Pons (tissue), 1 donor: ENCODE measurements around the gene TOR3A.
A peak's percentile ranks its signal among the peaks of the same experiment; 100 is the strongest.
"Not testable (repeated sequence)": the region's sequence is repeated elsewhere in the genome, so short reads cannot be mapped to it uniquely, and the experiment has no call there.

Experiments
- DNase-seq: peaks from one replicate; pipeline ENCODE4 v3.0.0-alpha.2; 2016; ENCODE audit warnings: low spot score

Gene TOR3A

GRCh38 chr1:179081687-179082332 is at the start of gene TOR3A:
TOR3A (plus strand) TSS chr1:179082070; CDS start chr1:179082129, 59 bp downstream.
- peak; percentile 83 for DNase-seq

- DNase-seq: no peak
These were observed 47.1 kb upstream of the TOR3A start for GRCh38 chr1:179034720-179035119.

GRCh38 chr1:179036844-179037465 is 44.9 kb upstream of the TOR3A start:
- no peak for DNase-seq

- DNase-seq: no peak
These were observed 43.2 kb upstream of the TOR3A start for GRCh38 chr1:179038528-179039281.

- DNase-seq: not testable (repeated sequence)
These were observed 42.2 kb upstream of the TOR3A start for GRCh38 chr1:179039502-179040174.

- not testable (repeated sequence) for DNase-seq
These were observed 41.7 kb upstream of the TOR3A start for GRCh38 chr1:179040175-179040551.

- no peak for DNase-seq
These were observed 39.8 kb upstream of the TOR3A start for GRCh38 chr1:179042087-179042486.

- no peak for DNase-seq
These were observed 39.2 kb upstream of the TOR3A start for GRCh38 chr1:179042700-179043099.

- no peak for DNase-seq
These were observed 38.6 kb upstream of the TOR3A start for GRCh38 chr1:179043266-179043665.

GRCh38 chr1:179043907-179044306 is 38.0 kb upstream of the TOR3A start:
- no peak for DNase-seq

GRCh38 chr1:179046808-179047635 is 34.8 kb upstream of the TOR3A start:
- no peak for DNase-seq

GRCh38 chr1:179047636-179047997 is 34.3 kb upstream of the TOR3A start:
- no peak for DNase-seq

GRCh38 chr1:179048339-179049124 is 33.3 kb upstream of the TOR3A start:
- no peak for DNase-seq

- no peak for DNase-seq
These were observed 29.1 kb upstream of the TOR3A start for GRCh38 chr1:179052776-179053175.

GRCh38 chr1:179053486-179053885 is 28.4 kb upstream of the TOR3A start:
- peak; percentile 57 for DNase-seq

- DNase-seq: no peak
These were observed 25.9 kb upstream of the TOR3A start for GRCh38 chr1:179055937-179056336.

- DNase-seq: no peak
These were observed 23.1 kb upstream of the TOR3A start for GRCh38 chr1:179058487-179059483.

- no peak for DNase-seq
These were observed 20.2 kb upstream of the TOR3A start for GRCh38 chr1:179061360-179062282.

- DNase-seq: no peak
These were observed 15.4 kb upstream of the TOR3A start for GRCh38 chr1:179066471-179066870.
